Ascending aorta (tissue), 2 donors: ENCODE results near the gene CENPK. TPM values are rescaled to one million over a fixed set of nuclear protein-coding genes. Genes with fewer than 3 reads are reported as not detected.
"Not testable (repeated sequence)": the region's sequence is repeated elsewhere in the genome, so short reads cannot be mapped to it uniquely, and the experiment has no call there.

ENCODE experiments used
- DNase-seq, 2 donors: peaks; one replicate each; pipeline ENCODE4 v3.0.0-alpha.2; 2019; ENCODE audit warnings: low spot score in 2 of 2
- H3K27ac ChIP-seq, 2 donors: fragments of 200-600 bp; sonication (generic); one replicate each; pipeline ENCODE4 v1.5.1; 2016 to 2017; ENCODE audit warnings: mild to moderate bottlenecking in 1 of 2
- H3K27me3 ChIP-seq: fragments of 200-600 bp; sonication (generic); one replicate; pipeline ENCODE4 v1.5.1; 2017
- H3K36me3 ChIP-seq, 2 donors: fragments of 200-600 bp; sonication (generic); one replicate each; pipeline ENCODE4 v1.5.1; 2016
- H3K4me1 ChIP-seq, 2 donors: fragments of 200-600 bp; sonication (generic); one replicate each; pipeline ENCODE4 v1.5.1; 2016 to 2017; ENCODE audit warnings: mild to moderate bottlenecking in 1 of 2
- H3K4me3 ChIP-seq, 2 donors: fragments of 200-600 bp; sonication (generic); one replicate each; pipeline ENCODE4 v1.5.1; 2016 to 2017; ENCODE audit warnings: mild to moderate bottlenecking in 1 of 2
- H3K9me3 ChIP-seq, 2 donors: fragments of 200-600 bp; sonication (generic); one replicate each; pipeline ENCODE4 v1.5.1; 2016
- intact Hi-C: fragments of 100-400 bp; cut with DNase I; formaldehyde crosslinking; loops from one replicate; pipeline ENCODE4 v1.15.1; 2023
- total RNA-seq: library from RNA; depleted of rRNA; stranded (reverse); fragments of >200 nt; gene quantifications from one replicate; pipeline ENCODE4 v1.1.0, GENCODE V29; 2016
- TF ChIP-seq, protein P1 (sequence below), 3 experiments: fragments of 200-600 bp in 2 of 3; fragments of 450-650 bp in 1 of 3; sonication (generic) in 2 of 3; IDR thresholded peaks; one replicate each; pipeline ENCODE4 v1.5.1; 2016 to 2019; ENCODE audit warnings: antibody characterized with exemption in 3 of 3, mild to moderate bottlenecking in 1 of 3, moderate library complexity in 1 of 3

CENPK gene, protein sequence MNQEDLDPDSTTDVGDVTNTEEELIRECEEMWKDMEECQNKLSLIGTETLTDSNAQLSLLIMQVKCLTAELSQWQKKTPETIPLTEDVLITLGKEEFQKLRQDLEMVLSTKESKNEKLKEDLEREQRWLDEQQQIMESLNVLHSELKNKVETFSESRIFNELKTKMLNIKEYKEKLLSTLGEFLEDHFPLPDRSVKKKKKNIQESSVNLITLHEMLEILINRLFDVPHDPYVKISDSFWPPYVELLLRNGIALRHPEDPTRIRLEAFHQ
- total RNA-seq = 5.2 TPM

DNA sequence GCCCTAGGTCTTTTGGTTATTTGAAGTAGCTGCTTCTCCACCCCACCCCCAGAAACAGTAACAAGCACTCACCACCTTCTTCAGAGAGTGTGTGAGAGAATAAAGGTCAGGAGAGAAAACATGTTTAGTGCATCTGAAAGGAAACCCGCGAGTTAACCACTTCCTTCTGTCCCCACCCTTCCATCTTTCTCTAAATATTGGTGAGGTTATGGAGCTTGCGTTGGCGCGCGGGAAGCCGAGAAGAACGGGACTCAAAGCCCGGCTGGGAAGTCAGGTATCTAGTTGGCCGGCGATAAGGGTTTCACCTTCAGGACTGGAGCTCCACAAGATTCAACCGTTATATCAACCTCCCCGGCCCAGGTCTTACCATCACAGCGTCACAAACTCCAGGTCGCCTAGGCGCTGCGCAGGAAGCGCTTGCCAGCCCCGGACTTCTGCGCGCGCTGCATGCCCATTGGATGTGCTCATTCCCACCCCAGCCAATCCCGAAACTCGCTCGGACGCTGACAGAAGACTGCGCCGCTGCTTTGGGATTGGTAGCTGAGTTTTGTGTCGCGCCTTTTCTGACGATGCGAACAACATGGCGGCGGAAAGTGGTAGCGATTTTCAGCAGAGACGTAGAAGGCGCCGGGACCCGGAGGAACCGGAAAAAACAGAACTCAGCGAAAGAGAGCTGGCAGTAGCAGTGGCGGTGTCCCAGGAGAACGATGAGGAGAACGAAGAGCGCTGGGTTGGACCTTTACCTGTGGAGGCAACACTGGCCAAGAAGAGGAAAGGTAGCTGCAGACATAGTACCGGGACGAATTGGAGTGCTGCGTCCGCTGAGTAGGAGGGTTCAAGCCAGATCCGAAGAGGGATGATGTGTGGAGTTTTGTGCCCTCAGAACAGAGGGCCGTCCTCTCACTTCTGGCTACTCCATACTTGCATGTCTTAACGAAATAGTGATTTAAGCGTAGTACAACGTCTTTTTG is at the start of gene CENPK, which contains the start of gene PPWD1:
TSS of gene CENPK (minus strand) at position 438 of the 971 bp plus-strand sequence. CDS start 8,261 bp downstream, outside the sequence.
TSS of gene PPWD1 (plus strand) at position 566 of the 971 bp plus-strand sequence. CDS start at position 581, 15 bp downstream.
- Histone ChIP-seq H3K4me3 (peak within 1 kb of the TSS; percentile 75 to 92), H3K9me3 (no peaks in the 10 kb centered on the region), H3K27ac (peak within 1 kb of the TSS; percentile 75 to 86), H3K27me3 (no peaks in the 10 kb centered on the region), H3K36me3 (peaks cover 2 to 6% of the 10 kb centered on the region in 2 donors), H3K4me1 (peaks cover 0 to 12% of the 10 kb centered on the region in 2 donors)
- intact Hi-C loops = loop anchor here (2.0 to 5.0 kb wide), 3 partner anchors 62 to 159 kb away; partner anchors contain the start of genes ADAMTS6, NLN, SGTB and SHLD3
- peak; percentile 90 to 96 for DNase-seq
- TF ChIP-seq, protein P1, sequence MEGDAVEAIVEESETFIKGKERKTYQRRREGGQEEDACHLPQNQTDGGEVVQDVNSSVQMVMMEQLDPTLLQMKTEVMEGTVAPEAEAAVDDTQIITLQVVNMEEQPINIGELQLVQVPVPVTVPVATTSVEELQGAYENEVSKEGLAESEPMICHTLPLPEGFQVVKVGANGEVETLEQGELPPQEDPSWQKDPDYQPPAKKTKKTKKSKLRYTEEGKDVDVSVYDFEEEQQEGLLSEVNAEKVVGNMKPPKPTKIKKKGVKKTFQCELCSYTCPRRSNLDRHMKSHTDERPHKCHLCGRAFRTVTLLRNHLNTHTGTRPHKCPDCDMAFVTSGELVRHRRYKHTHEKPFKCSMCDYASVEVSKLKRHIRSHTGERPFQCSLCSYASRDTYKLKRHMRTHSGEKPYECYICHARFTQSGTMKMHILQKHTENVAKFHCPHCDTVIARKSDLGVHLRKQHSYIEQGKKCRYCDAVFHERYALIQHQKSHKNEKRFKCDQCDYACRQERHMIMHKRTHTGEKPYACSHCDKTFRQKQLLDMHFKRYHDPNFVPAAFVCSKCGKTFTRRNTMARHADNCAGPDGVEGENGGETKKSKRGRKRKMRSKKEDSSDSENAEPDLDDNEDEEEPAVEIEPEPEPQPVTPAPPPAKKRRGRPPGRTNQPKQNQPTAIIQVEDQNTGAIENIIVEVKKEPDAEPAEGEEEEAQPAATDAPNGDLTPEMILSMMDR (IDR thresholded peaks at IDR 0.05) = no peak

DNA sequence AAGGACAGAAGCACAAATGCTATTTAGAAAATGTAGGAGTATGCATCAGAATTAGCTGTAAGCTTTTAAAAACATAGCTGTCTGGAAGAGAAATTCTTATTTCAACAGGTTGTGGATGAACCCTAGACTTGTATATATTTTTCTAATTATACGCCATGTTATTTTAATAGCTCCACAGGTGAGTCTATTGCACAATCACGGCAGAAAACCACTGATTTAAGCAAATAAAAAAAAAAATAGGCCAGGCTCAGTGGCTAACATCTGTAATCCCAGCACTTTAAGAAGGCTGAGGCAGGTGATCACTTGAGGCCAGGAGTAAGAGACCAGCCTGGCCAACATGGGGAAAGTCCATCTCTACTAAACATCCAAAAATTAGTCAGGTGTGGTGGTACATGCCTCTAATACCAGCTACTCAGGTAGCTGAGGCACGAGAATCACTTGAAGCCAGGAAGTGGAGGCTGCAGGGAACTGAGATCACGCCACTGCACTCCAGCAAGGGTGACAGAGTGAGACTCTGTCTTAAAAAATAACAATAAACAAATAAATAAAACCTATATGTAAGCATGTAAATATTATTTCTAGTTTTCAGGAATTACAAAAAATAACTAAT is 49.4 kb upstream of the CENPK start:
- no peak overlapping the region for H3K27ac ChIP-seq
- no peak overlapping the region for H3K4me3 ChIP-seq
- no peaks in the 10 kb centered on the region for H3K4me1 ChIP-seq
- intact Hi-C loops = no loop called here
- DNase-seq = no peak
- TF ChIP-seq, protein P1 (IDR thresholded peaks at IDR 0.05) = no peak
- H3K9me3 ChIP-seq = no peaks in the 10 kb centered on the region
- H3K27me3 ChIP-seq = no peaks in the 10 kb centered on the region
- H3K36me3 ChIP-seq = peaks cover 43 to 72% of the 10 kb centered on the region in 2 donors

DNA sequence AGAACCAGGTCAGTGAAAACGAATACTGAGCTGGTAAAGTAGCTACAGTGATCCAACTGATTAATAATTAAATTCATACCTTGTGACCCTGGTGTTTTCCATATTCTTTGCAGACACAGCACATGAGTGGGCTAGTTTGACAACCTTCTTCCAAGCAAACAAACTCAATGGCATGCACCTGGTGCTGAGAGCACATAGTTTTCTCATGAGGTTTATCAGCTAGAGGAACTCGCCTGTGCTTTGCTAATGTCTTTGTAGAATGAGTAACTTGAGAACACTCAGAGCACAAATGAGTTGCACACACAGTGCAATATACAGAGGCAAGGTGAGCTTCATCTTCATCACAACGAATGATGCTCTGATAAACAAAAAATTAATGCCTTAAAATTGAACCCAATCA is 48.6 kb upstream of the CENPK start:
- no peaks in the 10 kb centered on the region for H3K27me3 ChIP-seq
- TF ChIP-seq, protein P1 (IDR thresholded peaks at IDR 0.05) = no peak
- intact Hi-C loops = no loop called here
- no peaks in the 10 kb centered on the region for H3K4me1 ChIP-seq
- no peak overlapping the region for H3K27ac ChIP-seq
- H3K36me3 ChIP-seq = peaks cover 42 to 79% of the 10 kb centered on the region in 2 donors
- DNase-seq = no peak
- H3K9me3 ChIP-seq = no peaks in the 10 kb centered on the region
- no peak overlapping the region for H3K4me3 ChIP-seq

DNA sequence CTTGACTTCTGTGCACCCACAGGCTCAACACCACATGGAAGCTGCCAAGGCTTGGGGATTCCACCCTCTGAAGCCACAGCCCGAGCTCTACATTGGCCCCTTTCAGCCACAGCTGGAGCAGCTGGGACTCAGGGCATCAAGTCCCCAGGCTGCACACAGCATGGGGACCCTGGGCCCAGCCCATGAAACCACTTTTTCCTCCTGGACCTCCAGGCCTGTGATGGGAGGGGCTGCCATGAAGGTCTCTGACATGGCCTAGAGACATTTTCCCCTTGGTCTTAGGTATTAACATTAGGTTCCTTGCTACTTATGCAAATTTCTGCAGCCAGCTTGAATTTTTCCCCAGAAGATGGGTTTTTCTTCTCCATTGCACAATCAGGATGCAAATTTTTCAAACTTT is 38.8 kb upstream of the CENPK start:
- peaks cover 43 to 93% of the 10 kb centered on the region in 2 donors for H3K36me3 ChIP-seq
- DNase-seq, H3K4me1 ChIP-seq, H3K9me3 ChIP-seq, H3K4me3 ChIP-seq, intact Hi-C loops, H3K27me3 ChIP-seq, H3K27ac ChIP-seq: not testable (repeated sequence)

DNA sequence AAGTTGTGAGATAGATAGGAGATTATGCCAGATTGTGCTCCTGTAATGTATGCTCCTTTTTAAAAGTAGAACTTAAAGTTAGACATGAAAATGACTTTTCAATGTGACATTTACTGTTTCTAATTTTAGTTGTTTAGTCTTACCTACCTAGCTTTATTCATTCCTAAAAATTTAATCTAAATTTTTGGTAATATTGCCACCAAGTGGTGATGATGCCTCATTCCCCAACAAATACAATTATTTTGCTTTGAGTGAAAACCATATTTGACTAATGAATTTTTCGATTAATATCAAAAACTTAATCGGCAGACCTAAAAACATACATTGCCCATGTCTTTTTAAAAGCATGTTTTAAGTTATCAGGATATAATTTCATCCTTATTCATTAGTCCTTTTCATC is 25.7 kb upstream of the CENPK start:
- no peaks in the 10 kb centered on the region for H3K9me3 ChIP-seq
- TF ChIP-seq, protein P1 (IDR thresholded peaks at IDR 0.05) = no peak
- DNase-seq = no peak
- no peak overlapping the region for H3K27ac ChIP-seq
- no peaks in the 10 kb centered on the region for H3K27me3 ChIP-seq
- intact Hi-C loops = no loop called here
- no peak overlapping the region for H3K4me3 ChIP-seq
- H3K4me1 ChIP-seq = no peaks in the 10 kb centered on the region
- H3K36me3 ChIP-seq = peaks cover 27 to 69% of the 10 kb centered on the region in 2 donors
